ENCODE data around the gene MBP. TPM values are rescaled to one million over a fixed set of nuclear protein-coding genes. Genes with fewer than 3 reads are reported as not detected.

The MBP gene
- total and polyA plus RNA-seq, 2 of the 13 experiments (the other 11 are each of a cell fraction or from before 2014, with no cell fraction given): 5.0 to 8.5 TPM

DNA sequence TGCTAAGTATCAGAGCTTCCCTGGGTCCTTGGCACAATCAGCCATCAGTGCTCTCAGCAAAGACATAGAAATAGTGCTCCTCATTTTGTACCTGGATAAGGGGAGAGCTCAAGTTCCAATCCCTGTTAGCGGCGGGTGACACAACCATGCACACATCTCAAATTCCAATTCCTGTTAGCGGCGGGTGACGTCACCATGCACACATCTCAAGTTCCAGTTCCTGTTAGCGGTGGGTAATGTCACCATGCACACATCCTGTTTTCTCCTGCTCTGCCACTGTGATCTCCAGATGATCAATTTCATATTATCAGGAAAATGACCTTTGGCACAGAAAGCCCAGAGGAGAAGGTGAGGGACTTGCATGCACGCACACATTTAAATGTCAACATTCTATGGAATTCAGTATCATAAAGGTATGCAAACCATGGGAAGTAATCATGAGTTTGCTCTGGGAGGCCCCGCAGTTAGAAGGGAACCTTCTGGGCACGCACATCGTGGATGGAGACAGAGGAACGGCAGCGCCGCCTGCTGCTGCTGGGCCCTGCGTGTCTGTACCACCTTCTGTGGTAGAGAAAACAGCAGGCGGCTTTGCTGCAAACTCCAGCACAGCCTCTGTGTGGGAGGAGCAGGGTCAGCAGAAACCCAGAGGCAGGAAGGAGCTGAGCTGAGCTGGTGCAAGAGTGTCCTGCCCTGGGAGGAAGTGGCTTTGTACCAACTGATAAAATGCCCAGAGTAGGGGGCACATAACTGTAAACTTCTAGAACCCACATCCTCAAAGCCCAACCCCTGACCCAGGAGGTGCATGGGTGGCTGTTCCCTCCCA, 77.8 kb downstream of the MBP start (continued):
- TF ChIP-seq BATF2 (CRISPR knock-in tag; IDR thresholded peaks at IDR 0.05) (no peak), ZNF850 (CRISPR knock-in tag; conservative IDR thresholded peaks at IDR 0.05) (no peak), SP2 (CRISPR knock-in tag; IDR thresholded peaks at IDR 0.05) (no peak), DMAP1 (CRISPR knock-in tag; IDR thresholded peaks at IDR 0.05) (no peak), FOXP1 (IDR thresholded peaks at IDR 0.05) (no peak), FOXP1 (CRISPR knock-in tag; IDR thresholded peaks at IDR 0.05) (peak; percentile 56), IKZF1 (IDR thresholded peaks at IDR 0.05) (no peak), LCORL (IDR thresholded peaks at IDR 0.05) (no peak), LCORL (CRISPR knock-in tag; IDR thresholded peaks at IDR 0.05) (peak; percentile 76), PAF1 (CRISPR knock-in tag; IDR thresholded peaks at IDR 0.05) (no peak), ZNF33A (CRISPR knock-in tag; IDR thresholded peaks at IDR 0.05; ENCODE audit: borderline replicate concordance) (0 out of 2 replicates have a peak, but pooled peaks have one; percentile 20), SPEN (CRISPR knock-in tag; IDR thresholded peaks at IDR 0.05; ENCODE audit: low read depth) (peak; percentile 60), ZNF672 (CRISPR knock-in tag; IDR thresholded peaks at IDR 0.05) (no peak), HDAC2 (CRISPR knock-in tag; IDR thresholded peaks at IDR 0.05) (peak; percentile 69; the same call in 1 of the 2 replicates), ZNF567 (CRISPR knock-in tag; IDR thresholded peaks at IDR 0.05; ENCODE audit: borderline replicate concordance) (no peak), PCBP1 (IDR thresholded peaks at IDR 0.05; ENCODE audit: borderline replicate concordance, low read depth, low read length) (no peak), ZNF205 (CRISPR knock-in tag; IDR thresholded peaks at IDR 0.05) (peak; percentile 80), TARDBP (CRISPR knock-in tag; IDR thresholded peaks at IDR 0.05) (peak; percentile 68; the same call in 1 of the 2 replicates), SMARCE1 (IDR thresholded peaks at IDR 0.05; ENCODE audit: borderline replicate concordance) (no peak)
- TF ChIP-seq, protein P1, sequence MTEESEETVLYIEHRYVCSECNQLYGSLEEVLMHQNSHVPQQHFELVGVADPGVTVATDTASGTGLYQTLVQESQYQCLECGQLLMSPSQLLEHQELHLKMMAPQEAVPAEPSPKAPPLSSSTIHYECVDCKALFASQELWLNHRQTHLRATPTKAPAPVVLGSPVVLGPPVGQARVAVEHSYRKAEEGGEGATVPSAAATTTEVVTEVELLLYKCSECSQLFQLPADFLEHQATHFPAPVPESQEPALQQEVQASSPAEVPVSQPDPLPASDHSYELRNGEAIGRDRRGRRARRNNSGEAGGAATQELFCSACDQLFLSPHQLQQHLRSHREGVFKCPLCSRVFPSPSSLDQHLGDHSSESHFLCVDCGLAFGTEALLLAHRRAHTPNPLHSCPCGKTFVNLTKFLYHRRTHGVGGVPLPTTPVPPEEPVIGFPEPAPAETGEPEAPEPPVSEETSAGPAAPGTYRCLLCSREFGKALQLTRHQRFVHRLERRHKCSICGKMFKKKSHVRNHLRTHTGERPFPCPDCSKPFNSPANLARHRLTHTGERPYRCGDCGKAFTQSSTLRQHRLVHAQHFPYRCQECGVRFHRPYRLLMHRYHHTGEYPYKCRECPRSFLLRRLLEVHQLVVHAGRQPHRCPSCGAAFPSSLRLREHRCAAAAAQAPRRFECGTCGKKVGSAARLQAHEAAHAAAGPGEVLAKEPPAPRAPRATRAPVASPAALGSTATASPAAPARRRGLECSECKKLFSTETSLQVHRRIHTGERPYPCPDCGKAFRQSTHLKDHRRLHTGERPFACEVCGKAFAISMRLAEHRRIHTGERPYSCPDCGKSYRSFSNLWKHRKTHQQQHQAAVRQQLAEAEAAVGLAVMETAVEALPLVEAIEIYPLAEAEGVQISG (CRISPR knock-in tag; IDR thresholded peaks at IDR 0.05): peak; percentile 76
- TF ChIP-seq, protein P2, sequence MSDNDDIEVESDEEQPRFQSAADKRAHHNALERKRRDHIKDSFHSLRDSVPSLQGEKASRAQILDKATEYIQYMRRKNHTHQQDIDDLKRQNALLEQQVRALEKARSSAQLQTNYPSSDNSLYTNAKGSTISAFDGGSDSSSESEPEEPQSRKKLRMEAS (IDR thresholded peaks at IDR 0.05): peak; percentile 54; the same call in 1 of the 2 replicates
- TF ChIP-seq, protein P3, sequence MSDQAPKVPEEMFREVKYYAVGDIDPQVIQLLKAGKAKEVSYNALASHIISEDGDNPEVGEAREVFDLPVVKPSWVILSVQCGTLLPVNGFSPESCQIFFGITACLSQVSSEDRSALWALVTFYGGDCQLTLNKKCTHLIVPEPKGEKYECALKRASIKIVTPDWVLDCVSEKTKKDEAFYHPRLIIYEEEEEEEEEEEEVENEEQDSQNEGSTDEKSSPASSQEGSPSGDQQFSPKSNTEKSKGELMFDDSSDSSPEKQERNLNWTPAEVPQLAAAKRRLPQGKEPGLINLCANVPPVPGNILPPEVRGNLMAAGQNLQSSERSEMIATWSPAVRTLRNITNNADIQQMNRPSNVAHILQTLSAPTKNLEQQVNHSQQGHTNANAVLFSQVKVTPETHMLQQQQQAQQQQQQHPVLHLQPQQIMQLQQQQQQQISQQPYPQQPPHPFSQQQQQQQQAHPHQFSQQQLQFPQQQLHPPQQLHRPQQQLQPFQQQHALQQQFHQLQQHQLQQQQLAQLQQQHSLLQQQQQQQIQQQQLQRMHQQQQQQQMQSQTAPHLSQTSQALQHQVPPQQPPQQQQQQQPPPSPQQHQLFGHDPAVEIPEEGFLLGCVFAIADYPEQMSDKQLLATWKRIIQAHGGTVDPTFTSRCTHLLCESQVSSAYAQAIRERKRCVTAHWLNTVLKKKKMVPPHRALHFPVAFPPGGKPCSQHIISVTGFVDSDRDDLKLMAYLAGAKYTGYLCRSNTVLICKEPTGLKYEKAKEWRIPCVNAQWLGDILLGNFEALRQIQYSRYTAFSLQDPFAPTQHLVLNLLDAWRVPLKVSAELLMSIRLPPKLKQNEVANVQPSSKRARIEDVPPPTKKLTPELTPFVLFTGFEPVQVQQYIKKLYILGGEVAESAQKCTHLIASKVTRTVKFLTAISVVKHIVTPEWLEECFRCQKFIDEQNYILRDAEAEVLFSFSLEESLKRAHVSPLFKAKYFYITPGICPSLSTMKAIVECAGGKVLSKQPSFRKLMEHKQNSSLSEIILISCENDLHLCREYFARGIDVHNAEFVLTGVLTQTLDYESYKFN (CRISPR knock-in tag; conservative IDR thresholded peaks at IDR 0.05): peak; percentile 88

Data from HepG2 (cell line).